GM12878 (cell line): ENCODE measurements around the gene CC2D1A. TPM values are rescaled to one million over a fixed set of nuclear protein-coding genes. Genes with fewer than 3 reads are reported as not detected.

Experiments used
- ATF3 ChIP-seq: IDR thresholded peaks from 2 replicates; pipeline ENCODE4 v1.6.1; 2011; ENCODE audit warnings: low read depth, mild to moderate bottlenecking, low read length, moderate library complexity, borderline replicate concordance; ENCODE audit errors: extremely low read depth
- CEBPB ChIP-seq, 2 experiments: fragments of 150-350 bp in 1 of 2; IDR thresholded peaks; 2 replicates each; pipeline ENCODE4 v1.6.1; 2012 to 2014; ENCODE audit warnings: low read depth in 2 of 2, low read length in 2 of 2, borderline replicate concordance in 1 of 2, inconsistent platforms in 1 of 2
- GATAD2B ChIP-seq: fragments of 450-650 bp; conservative IDR thresholded peaks from 2 replicates; pipeline ENCODE4 v1.6.1; 2017; ENCODE audit warnings: low read depth, mild to moderate bottlenecking, moderate library complexity
- HCFC1 ChIP-seq: fragments of 150-350 bp; IDR thresholded peaks from 2 replicates; pipeline ENCODE4 v1.6.1; 2014; ENCODE audit warnings: low read length
- IKZF1 ChIP-seq: fragments of 450-650 bp; conservative IDR thresholded peaks from 2 replicates; pipeline ENCODE4 v1.6.1; 2017; ENCODE audit warnings: antibody characterized with exemption, mild to moderate bottlenecking
- IRF3 ChIP-seq: fragments of 450-650 bp; IDR thresholded peaks from 2 replicates; pipeline ENCODE4 v1.6.1; 2014; ENCODE audit warnings: mild to moderate bottlenecking
- KDM1A ChIP-seq: fragments of 200-600 bp; sonication (generic); IDR thresholded peaks from 2 replicates; pipeline ENCODE4 v1.6.1; 2016; ENCODE audit warnings: borderline replicate concordance
- MEF2A ChIP-seq: IDR thresholded peaks from 2 replicates; pipeline ENCODE4 v1.6.1; 2011; ENCODE audit warnings: low read depth, mild to moderate bottlenecking, low read length, moderate library complexity; ENCODE audit not compliant: insufficient read depth
- MYB ChIP-seq: fragments of 150-350 bp; IDR thresholded peaks from 2 replicates; pipeline ENCODE4 v1.6.1; 2014; ENCODE audit warnings: mild to moderate bottlenecking, low read depth, low read length, borderline replicate concordance
- NKRF ChIP-seq: fragments of 450-650 bp; conservative IDR thresholded peaks from 2 replicates; pipeline ENCODE4 v1.6.1; 2017; ENCODE audit warnings: mild to moderate bottlenecking, moderate library complexity
- PML ChIP-seq: IDR thresholded peaks from 2 replicates; pipeline ENCODE4 v1.6.1; 2012; ENCODE audit warnings: low read length, inconsistent platforms
- POLR2A ChIP-seq: IDR thresholded peaks from 2 replicates; pipeline ENCODE4 v1.6.1; 2011; ENCODE audit warnings: low read depth, mild to moderate bottlenecking, low read length
- RAD21 ChIP-seq: IDR thresholded peaks from 2 replicates; pipeline ENCODE4 v1.6.1; 2011; ENCODE audit warnings: mild to moderate bottlenecking, low read depth, low read length, moderate library complexity; ENCODE audit not compliant: insufficient read depth
- RBBP5 ChIP-seq: fragments of 200-600 bp; sonication (generic); conservative IDR thresholded peaks from 2 replicates; pipeline ENCODE4 v1.6.1; 2016
- RCOR1 ChIP-seq: conservative IDR thresholded peaks from 2 replicates; pipeline ENCODE4 v1.6.1; 2012; ENCODE audit warnings: low read depth, low read length, improper control_type of control experiment
- RELA ChIP-seq: fragments of 450-650 bp; IDR thresholded peaks from 2 replicates; pipeline ENCODE4 v1.8.0; 2014; ENCODE audit warnings: borderline replicate concordance; ENCODE audit not compliant: partially characterized antibody
- SIN3A ChIP-seq: IDR thresholded peaks from 2 replicates; pipeline ENCODE4 v1.6.1; 2012; ENCODE audit warnings: low read depth, low read length, improper control_type of control experiment
- STAT1 ChIP-seq: fragments of 450-650 bp; conservative IDR thresholded peaks from 2 replicates; pipeline ENCODE4 v1.6.1; 2014; ENCODE audit warnings: antibody characterized with exemption, mild to moderate bottlenecking
- TBL1XR1 ChIP-seq: IDR thresholded peaks from 2 replicates; pipeline ENCODE4 v1.6.1; 2012; ENCODE audit warnings: low read depth, low read length, improper control_type of control experiment
- WRNIP1 ChIP-seq: IDR thresholded peaks from 2 replicates; pipeline ENCODE4 v1.6.1; 2011; ENCODE audit warnings: low read depth, low read length, improper control_type of control experiment, borderline replicate concordance
- ZBED1 ChIP-seq: IDR thresholded peaks from 2 replicates; pipeline ENCODE4 v1.6.1; 2016; ENCODE audit warnings: borderline replicate concordance
- ZBTB33 ChIP-seq: fragments of 450-650 bp; IDR thresholded peaks from 2 replicates; pipeline ENCODE4 v1.6.1; 2017; ENCODE audit warnings: mild to moderate bottlenecking
- ZNF207 ChIP-seq: fragments of 450-650 bp; IDR thresholded peaks from 2 replicates; pipeline ENCODE4 v1.6.1; 2014; ENCODE audit warnings: antibody characterized with exemption, mild to moderate bottlenecking, borderline replicate concordance
- polyA plus RNA-seq, 11 experiments: library from polyadenylated mRNA; depleted of rRNA in 4 of 11; unstranded in 6 of 11; stranded (reverse) in 5 of 11; fragments of >200 nt; fragmentation: Nextera tagmentation in 4 of 11; fragmentation: Illumina TruSeq in 1 of 11; extraction: Ambion mirVana in 4 of 11; extraction: Trizol in 1 of 11; gene quantifications; 1 replicate in 1 of 11; 2 replicates in 10 of 11; pipeline versions ENCODE4 v1.2.1 to v1.2.3, GENCODE V29; 2011 to 2016; ENCODE audit warnings: inconsistent platforms in 2 of 11, missing spikeins in 2 of 11, low read depth in 1 of 11
- total RNA-seq, 4 experiments: library from RNA; depleted of rRNA in 3 of 4; stranded (reverse); fragments of >200 nt in 3 of 4; fragmentation: Illumina TruSeq in 1 of 4; extraction: Trizol in 1 of 4; gene quantifications; 2 replicates each; pipeline versions ENCODE4 v1.2.1 to v1.2.3, GENCODE V29; 2013 to 2021

The CC2D1A gene
- total and polyA plus RNA-seq, 10 of the 15 experiments (the other 5 are each of a cell fraction or from before 2014, with no cell fraction given), result 0.13 to 36.1 (median 16.1) TPM

- TF ChIP-seq NKRF, result 0 out of 2 replicates have a peak, but pooled peaks have one; percentile 51
- TF ChIP-seq ATF3, result no peak
- TF ChIP-seq ZNF207, result peak; percentile 82
- 0 out of 2 replicates have a peak, but pooled peaks have one; percentile 25 for TF ChIP-seq MYB
- TF ChIP-seq ZBED1, result peak; percentile 81
- peak; percentile 75 for TF ChIP-seq RELA
- 0 out of 2 replicates have a peak, but pooled peaks have one; percentile 13 for TF ChIP-seq SIN3A
- TF ChIP-seq IKZF1, result peak; percentile 99
- no peak for TF ChIP-seq CEBPB (IDR thresholded peaks at IDR 0.05; ENCODE audit: borderline replicate concordance in 1 of 2, low read depth in 2 of 2, low read length in 2 of 2)
- TF ChIP-seq RCOR1, result no peak; the same call in 1 of the 2 replicates
- no peak for TF ChIP-seq IRF3
- TF ChIP-seq RBBP5, result no peak
- TF ChIP-seq POLR2A, result peak; percentile 87
- TF ChIP-seq TBL1XR1, result no peak
- peak; percentile 96 for TF ChIP-seq RAD21
- TF ChIP-seq MEF2A, result peak; percentile 76; the same call in 1 of the 2 replicates
- peak; percentile 4; the same call in 1 of the 2 replicates for TF ChIP-seq HCFC1
- no peak for TF ChIP-seq KDM1A
- peak; percentile 100 for TF ChIP-seq GATAD2B
- 0 out of 2 replicates have a peak, but pooled peaks have one; percentile 6 for TF ChIP-seq ZBTB33
- TF ChIP-seq PML, result peak; percentile 62; the same call in 1 of the 2 replicates
- peak; percentile 44; the same call in 1 of the 2 replicates for TF ChIP-seq STAT1
- TF ChIP-seq WRNIP1, result no peak
Measured at GRCh38 chr19:13861714-13862531, 44.1 kb upstream of the CC2D1A start (continued).
